Stimulated activated CD4-positive, alpha-beta T cell treated with anti-CD3 and anti-CD28 coated beads, Interleukin-4, amount 100 ng/mL, for 1 hour (primary cell): ENCODE data around the gene FBXO34.

Experiments
- DNase-seq: peaks from one replicate; pipeline ENCODE4 v3.0.0-alpha.2; 2020

Gene FBXO34

DNA sequence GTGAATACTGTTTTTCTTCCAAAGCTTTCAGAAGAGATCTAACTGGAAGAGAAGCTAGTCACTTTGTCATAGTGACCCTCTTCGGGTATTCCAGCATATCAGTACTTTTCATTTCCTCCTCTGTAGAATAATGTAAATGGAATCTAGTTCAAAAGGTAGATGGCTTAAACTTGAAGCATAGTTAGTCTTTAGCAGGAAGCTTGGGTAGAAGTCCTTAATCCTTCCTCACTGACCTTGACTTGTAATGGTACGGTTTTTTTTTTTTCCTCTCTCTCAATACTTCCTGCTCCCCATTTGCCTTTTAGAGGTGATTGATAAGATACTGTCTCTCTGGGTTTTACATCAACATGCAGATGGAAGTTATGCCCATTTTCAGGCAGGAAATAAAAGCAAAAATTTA lies 1.7 kb downstream of the FBXO34 start:
- no peak for DNase-seq

DNA sequence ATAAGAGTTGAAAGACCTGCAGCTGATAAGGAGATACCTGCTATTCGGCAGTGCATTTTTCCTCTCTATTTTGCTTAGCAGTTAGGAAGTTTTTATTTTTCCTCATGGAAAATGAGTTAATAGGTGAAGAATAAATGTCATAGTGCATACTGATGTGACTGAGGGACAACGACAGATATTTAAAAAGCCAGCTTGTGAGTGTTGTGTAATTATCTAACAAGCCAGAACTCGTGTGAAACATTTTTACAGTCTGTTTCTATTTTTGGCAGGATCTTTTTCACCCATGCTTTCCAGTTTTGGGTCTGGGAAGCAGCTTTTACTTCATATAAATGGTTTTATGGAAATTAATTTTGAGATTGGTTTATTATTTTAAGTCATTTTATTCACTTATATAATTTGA lies 2.9 kb downstream of the FBXO34 start:
- no peak for DNase-seq

DNA sequence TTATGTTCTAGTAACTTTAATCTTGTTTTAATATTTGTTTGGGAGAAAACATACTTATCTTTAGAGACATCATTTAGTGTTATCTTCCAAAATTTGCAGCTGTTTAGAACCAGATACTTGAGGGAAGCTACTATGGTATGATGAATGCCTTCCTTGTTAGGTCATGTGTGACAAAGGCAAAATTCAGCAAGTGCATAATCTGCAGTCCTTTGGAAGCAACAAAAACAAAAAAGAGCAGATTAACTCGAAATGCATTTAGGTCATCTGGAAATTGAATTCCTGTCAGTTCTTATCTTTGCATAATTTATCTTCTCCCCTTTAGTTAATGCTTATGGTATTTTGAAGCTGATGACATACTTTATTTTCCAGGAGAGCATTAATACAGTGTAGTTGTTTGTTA lies 3.5 kb downstream of the FBXO34 start:
- no peak for DNase-seq

DNA sequence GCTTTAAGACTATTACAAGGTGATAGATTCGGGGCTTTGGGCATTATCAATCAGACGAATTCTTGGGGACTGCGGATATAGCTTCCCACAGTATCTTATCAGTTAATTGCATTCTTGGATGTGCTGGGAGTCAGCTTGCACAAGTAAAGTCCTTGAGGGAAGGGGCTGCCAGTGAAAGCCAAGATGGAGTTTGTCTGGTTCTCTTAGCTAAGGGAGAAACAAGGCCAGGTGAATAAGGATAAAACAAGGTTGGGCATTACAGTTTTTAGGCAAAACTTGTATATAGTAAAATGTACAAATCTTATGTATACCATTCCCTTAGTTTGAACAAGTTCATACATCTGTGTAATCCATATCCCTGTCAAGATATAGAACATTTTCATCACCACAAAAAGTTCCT lies 5.5 kb downstream of the FBXO34 start:
- no peak for DNase-seq

DNA sequence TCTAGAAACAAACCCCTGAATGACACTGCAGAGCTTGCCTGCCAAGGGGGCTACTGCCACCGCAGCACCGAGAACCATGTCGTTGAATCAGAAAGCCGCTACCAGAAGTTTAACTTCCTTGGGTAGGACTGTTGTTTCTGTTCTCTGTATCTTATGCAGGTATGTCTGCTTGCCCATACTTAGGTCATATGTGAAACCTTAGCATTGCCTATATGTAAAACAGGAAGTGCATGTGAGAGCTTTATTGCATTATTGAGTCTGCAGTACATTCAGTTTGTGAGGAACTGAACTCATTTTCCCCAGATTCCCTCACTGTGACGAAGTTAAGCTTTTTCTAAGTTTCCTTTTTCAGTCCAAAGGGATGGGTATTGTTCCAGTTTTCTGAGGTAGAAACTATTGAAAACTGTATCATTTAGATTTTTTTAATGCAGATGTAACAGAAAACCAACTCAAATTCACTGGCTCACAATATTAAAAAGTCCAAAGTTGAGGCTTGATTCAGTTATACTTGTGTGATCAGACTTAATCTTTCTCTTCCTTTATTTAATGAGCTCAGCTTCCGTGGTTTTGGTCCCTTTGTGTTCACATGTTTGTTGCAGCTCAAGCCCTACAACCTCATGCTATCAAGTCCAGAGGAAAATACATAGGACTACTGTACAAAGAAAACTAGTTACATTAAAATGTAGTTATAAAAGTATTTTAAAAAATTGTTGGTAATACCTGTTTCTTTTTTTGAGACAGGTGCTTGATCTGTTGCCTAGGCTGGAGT lies 6.9 kb downstream of the FBXO34 start:
- DNase-seq, result peak; percentile 7

DNA sequence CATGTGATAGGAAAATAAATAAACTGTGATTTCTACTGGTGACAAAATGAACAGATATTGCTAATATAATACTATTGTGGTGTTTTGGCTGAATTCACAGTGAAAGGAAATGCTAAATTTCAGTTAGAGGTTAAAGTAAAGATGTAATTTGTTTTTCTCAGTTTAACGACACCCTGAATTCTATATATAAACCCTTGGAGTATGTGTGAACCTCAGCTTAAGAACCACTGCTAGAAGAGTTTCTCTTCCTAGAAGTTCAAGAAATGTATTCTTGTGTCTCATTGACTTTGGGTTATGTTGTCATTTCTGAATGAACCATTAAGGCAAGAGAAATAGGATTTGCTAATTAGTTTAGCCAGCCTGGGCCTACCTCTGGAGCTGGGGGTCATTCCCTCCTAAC lies 8.2 kb downstream of the FBXO34 start:
- DNase-seq, result no peak

DNA sequence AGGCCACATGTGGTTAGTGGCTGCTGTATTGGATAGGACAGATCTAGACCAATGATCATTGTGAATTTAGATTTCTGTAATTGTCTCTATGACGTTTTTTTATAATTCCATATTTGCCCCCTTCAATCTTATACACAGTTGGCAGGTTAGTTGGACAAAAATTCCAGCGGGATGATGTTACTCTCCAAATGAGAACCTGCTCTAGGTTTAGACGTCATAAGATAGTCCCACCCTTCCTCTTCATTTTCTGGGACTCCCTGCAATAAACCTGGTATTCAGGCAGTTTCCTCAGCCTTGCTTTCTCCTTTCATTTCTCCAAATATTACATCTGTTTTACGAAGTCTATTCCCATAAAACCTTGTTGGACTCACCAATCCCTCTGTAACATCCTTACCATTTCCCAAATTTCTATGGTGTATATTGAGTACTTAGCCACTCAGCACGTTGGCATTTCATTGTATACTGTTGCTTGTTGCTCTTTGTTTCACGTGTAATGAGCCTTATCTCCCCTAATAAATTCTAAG lies 10.2 kb downstream of the FBXO34 start:
- DNase-seq, result no peak

DNA sequence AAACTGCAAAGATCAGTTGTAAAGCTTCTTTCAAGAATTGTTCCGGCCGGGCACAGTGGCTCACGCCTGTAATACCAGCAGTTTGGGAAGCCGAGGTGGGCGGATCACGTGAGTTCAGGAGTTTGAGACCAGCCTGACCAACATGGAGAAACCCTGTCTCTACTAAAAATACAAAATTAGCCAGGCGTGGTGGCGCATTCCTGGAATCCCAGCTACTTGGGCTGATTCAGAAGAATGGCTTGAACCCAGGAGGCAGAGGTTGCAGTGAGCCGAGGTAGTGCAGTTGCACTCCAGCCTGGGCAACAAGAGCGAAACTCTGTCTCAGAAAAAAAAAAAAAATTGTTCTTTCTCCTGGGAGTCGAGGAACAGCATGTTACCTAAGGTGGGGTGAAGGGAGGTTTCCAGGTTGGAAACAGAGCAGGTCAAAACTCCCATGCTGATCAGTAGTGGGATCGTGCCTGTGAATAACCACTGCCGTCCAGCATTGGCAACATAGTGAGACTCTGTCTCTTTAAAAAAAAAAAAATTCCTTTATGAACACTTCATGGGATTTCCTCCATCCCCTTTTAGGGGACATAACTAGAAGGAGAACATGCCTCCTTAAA lies 13.9 kb downstream of the FBXO34 start:
- DNase-seq, result no peak

DNA sequence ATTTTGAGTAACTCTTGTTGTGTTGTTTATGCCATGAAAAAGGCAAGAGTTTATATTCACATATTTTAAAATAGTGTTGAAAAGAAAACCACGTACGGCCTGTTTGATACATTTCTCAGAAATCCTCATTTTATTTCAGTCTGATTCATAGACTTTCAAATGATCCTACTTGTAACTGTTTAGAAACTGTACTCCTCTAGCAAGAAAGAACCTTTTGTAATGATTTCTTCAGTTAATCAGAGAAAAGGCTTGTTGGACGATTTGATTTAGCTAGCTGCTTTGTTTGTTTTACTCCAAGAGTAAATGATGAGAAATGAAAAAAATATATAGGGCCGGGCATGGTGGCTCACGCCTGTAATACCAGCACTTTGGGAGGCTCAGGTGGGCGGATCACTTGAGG lies 17.2 kb downstream of the FBXO34 start:
- no peak for DNase-seq

DNA sequence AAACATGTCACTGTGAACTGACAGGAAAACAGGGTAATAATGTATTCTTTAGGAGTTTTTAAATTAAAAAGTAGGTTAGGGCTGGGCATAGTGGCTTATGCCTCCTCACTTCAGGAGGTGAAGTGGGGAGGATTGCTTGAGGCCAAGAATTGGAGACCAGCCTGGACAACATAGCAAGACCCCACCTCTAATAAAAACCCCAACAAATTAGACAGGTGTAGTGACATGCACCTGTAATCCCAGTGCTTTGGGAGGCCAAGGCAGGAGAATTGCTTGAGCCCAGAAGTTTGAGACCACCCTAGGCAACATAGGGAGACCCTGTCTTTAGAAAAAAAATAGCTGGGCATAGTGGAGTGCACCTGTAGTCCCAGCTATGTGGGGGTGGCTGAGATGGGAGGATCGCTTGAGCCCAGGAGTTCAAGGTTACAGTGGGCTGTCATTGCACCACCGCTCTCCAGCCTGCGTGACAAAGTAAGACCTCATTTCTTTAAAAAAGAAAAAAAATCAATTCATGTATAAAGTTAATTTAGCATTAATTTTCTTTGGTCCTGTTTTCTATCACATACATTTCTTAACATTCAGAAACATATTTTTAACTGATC lies 20.4 kb downstream of the FBXO34 start:
- no peak for DNase-seq

DNA sequence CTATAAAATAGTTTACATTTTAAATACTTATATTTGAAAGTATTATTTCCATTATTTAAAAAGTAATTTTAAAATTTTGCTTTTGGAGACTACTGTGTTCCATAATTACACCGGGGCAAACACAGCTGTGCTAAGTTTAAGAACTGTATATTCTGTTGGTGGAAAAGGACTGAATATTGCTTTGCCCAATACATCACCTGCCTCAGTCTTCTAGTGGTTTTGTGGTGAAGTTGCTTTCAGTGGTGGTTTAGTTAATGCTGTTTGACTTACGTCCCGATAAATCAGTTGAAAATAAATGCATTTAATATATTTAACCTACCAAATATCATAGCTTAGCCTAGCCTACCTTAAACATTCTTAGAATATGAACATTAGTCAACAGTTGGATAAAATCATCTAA lies 23.4 kb downstream of the FBXO34 start:
- DNase-seq, result no peak

DNA sequence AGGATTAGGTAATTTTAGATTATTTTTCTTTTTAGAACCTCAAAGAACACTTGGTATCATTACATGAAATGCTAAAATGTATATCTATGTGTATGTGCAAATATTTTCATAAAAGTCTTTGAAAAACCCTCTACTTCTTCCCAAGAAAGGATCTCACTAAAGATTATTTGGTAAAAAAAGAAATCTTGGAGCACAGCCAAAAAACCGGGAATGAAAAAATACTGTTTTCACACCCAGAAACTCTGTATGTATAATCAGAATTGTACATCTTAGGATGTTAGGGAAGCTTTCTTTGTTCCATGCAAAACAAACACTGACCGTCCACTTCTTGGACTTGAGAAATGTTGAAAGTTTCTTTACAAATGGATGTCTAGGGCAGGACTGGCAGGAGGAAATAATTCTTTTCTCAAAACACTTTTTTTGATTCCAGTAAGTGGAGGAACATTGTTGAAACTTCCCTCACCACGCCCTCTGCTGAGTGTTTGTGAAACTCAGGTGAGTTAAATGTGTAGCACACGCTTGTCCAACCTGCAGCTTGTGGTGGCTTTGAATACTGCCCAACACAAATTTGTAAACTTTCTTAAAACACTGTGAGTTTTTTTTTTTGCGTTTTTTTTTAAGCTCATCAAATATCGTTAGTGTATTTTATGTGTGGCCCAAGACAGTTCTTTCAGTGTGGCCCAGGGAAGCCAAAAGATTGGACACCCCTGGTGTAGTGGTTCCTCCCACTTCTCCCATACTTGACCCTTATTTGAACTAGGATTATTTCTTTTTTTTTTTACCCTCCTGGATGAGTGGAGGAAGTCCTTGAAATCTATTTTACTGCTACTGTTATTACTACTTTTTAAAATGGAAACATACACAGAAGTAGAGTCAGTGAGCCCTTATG lies 26.6 kb downstream of the FBXO34 start:
- no peak for DNase-seq

DNA sequence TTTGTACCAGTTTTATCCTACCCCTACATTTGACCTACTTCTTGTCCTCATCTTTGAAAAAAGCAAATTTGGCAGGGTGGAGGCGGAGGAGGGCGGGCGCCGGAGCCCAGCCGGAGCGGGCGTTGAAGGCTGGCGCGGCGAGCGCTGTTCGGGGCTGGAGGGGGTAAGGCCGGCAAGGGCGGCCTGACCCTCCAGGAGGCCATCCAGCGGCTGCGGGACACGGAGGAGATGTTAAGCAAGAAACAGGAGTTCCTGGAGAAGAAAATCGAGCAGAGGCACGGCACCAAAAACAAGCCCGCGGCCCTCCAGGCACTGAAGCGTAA lies 27.2 kb downstream of the FBXO34 start:
- no peak for DNase-seq

DNA sequence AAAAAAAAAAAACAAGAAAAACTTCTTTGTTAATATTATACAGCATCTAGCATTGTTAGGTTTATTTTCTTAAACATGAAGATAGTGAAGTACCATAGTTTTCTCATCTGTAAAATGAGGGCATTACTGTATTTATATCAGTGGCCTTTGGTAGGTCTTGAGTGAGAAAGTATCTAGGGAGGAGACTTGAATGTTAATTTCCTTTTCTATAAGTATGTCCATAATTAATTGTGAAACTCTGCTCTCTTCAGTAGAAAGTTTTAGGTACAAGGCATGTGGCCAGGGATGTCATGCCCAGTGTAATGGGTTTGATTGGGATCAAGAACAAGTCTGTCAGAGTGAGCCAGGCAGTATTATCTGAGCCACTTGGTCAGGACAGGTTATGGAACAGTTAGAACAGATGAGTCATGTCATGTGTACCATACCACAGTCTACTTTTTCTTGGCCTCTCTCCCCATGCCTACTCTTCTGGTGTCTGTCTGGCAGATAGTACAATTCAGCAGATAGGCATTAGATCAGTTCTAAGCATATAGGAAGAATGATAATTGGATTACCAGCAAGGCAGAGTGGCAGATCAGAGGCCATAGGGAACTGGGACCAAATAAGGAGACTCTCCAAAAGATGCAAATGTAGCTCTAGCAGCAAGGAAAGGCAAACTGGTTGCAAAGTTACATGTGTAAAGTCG lies 30.4 kb downstream of the FBXO34 start:
- no peak for DNase-seq

DNA sequence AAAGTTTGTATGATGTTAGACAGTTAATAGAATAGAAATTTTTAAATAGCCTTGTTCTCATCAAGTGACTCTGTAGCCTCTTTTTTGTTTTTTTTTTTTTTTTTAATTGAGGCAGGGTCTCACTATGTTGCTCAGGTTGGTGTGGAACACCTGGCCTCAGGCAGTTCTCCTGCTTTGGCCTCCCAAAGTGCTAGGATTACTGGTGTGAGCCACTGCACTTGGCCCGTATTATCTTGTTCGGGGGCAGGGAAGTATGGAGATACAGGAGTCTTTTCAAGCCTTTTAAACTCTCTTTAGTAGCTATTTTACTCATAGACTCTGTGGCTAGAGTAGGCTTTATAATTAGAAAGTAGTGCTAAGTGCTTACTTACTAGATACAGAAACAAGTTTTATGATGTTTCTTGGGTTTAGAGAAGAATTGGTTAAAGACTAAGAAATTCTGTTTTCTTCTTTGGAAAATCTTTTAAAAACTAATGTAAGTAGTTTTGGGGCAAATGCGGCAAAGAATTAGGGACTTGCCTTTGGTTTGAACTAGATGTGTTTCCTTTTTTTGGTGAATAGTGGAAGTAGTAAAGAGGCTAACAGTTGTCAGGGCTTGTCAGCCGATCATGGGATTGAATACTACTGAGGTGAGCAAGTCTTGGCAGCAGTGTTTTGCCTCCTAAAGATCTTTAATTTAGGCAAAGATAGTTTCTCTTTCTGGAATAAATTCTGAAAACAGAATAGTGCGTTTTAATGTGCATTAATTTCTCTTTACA lies 31.3 kb downstream of the FBXO34 start:
- DNase-seq, result no peak

DNA sequence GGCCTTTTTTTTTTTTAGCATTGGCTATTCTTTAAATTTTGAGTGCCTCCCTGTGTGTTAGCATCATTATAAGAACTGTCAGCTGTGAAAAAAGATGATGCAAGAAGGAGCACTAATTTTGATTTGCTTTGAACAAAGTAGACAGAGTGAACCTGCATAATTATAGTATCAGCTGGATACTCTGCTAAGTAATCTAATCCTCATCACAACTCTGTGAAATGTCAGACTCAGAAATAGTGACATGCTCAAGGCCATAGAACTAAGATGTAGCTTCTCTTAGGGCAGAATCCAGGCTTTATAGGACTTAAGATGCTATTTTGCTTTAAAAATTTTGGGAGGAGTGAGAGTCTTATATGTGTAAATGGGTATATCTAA lies 31.9 kb downstream of the FBXO34 start:
- no peak for DNase-seq

DNA sequence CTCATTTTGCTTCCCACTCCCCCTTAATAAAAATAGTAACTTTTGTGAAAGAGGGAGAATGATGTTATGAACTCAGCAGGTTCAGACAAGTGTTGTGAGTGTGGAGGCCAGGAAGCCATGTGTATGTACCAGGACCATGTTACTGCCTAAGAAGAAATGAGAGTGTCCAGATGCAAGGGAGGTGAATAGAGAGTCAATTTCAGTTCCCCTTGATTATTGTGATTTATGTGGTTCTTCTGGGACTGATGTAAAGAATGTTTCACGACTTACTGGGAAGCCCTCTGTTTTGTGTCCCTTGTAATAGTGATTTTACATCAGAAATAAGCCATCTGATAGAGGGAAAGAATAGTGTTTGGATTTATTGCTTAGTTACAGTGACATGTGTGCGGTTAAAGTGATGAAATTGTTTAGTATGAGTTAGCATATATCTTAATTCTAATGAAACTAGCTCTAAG lies 32.5 kb downstream of the FBXO34 start:
- DNase-seq, result no peak

DNA sequence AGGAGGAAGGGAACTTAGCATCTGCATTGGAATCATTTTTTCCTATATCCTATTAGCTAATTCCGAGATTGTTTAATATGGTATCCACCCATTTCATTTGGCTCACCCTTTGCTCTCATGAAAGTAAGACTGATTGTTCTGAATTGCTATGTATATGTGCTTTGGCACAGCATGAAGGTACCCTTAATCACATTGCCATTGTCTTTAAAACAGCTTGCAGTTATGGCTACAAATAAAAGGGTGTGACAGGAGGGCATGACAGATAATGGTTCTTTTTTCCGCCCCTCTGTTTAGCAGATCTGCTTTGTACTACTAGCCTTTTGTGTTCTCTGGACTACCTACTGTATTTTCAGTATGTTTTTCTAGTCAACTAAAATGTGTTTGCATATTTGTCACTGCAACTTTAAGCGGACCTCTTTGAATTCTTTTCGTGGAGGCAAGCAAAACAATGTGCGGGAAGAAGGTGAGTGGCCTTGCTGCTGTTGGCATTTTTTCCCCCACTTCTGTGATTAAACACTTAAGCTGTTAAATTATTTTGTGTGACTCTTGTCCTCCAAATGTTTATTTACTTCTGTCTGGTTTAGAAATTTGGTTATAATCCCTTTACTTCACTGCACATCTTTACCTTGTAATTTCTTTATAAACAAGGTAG lies 35.8 kb downstream of the FBXO34 start:
- DNase-seq, result no peak

DNA sequence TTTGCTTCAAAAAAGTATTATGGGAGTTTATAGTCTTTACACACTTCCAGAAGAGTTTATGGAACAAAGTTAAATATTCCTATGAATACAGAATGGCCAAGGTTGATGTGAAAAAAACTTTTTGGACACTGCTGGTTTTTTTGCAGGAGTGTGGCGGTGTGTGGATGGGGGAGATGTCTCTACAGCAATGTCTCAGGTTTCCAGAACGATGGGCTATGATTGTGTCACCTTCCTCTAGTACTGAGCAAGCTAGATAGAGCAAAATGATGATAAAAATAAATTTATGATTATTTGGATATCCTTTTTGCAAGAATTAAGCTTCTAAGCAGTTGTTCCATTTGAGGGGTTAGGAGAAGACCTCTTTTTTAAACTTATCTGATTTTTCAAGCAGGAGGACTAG lies 37.9 kb downstream of the FBXO34 start:
- DNase-seq, result no peak

DNA sequence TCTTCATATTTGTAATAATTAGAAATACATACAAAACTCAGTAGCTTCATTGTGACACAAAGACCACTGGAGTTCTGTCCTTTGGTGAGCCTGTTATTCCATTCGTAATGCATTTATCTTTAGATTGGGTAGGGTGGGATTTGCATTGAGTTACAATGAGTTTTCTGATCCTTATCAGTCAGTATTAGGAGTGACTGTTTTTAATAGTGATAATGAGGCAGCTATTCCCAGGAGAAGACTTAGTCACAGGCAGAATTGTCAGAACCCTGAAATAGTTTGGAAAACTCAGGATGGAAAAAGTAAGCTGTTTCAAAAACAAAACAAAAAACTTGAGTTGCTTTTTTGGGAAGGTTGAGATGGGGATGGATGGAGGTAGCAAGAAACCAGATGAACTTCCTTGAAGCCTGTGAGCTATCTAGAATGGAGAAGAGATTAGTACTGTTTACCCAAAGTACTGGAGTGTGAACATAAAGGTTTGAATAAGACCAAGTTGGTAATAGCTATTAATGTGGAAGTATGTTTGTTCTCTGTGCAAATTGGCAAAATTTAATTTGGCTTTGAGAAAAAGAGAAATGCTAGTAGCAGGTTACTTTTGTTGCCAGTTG lies 38.6 kb downstream of the FBXO34 start:
- DNase-seq, result no peak
